GM23248 (cell line): Measurements from ENCODE around the gene APBA2. TPM values are rescaled to one million over a fixed set of nuclear protein-coding genes. Genes with fewer than 3 reads are reported as not detected.

Experiments used
- DNase-seq: peaks from one replicate; pipeline ENCODE4 v3.0.0-alpha.2; 2015
- H2AFZ ChIP-seq: fragments of 200-600 bp; sonication (generic); 2 replicates; pipeline ENCODE4 v1.6.1; 2016; ENCODE audit warnings: antibody characterized with exemption
- H3F3A ChIP-seq: fragments of 200-600 bp; sonication (generic); 2 replicates; pipeline ENCODE4 v1.6.1; 2016; ENCODE audit warnings: mild to moderate bottlenecking, antibody characterized with exemption, mixed run types; ENCODE audit not compliant: insufficient read depth
- H3K27ac ChIP-seq: fragments of 200-600 bp; sonication (generic); 2 replicates; pipeline ENCODE4 v1.5.1; 2016; ENCODE audit warnings: mild to moderate bottlenecking
- H3K27me3 ChIP-seq: fragments of 200-600 bp; sonication (generic); replicated peaks from 2 replicates; pipeline ENCODE4 v1.6.1; 2016; ENCODE audit warnings: mild to moderate bottlenecking; ENCODE audit not compliant: insufficient read depth
- H3K36me3 ChIP-seq: fragments of 200-600 bp; sonication (generic); 2 replicates; pipeline ENCODE4 v1.6.1; 2016; ENCODE audit warnings: low read depth, mild to moderate bottlenecking
- H3K4me1 ChIP-seq: fragments of 200-600 bp; sonication (generic); 2 replicates; pipeline ENCODE4 v1.6.1; 2016; ENCODE audit warnings: mild to moderate bottlenecking; ENCODE audit not compliant: insufficient read depth
- H3K4me2 ChIP-seq: fragments of 200-600 bp; sonication (generic); one replicate; pipeline ENCODE4 v1.6.1; 2016; ENCODE audit warnings: mild to moderate bottlenecking; ENCODE audit not compliant: unreplicated experiment
- H3K4me3 ChIP-seq: fragments of 200-600 bp; sonication (generic); 2 replicates; pipeline ENCODE4 v1.5.1; 2016; ENCODE audit warnings: mild to moderate bottlenecking
- H3K79me2 ChIP-seq: fragments of 200-600 bp; sonication (generic); 2 replicates; pipeline ENCODE4 v1.6.1; 2016; ENCODE audit warnings: mild to moderate bottlenecking; ENCODE audit not compliant: insufficient read depth
- H3K9ac ChIP-seq: fragments of 200-600 bp; sonication (generic); 2 replicates; pipeline ENCODE4 v1.6.1; 2016; ENCODE audit warnings: mild to moderate bottlenecking
- H3K9me2 ChIP-seq: fragments of 200-600 bp; sonication (generic); 2 replicates; pipeline ENCODE4 v1.6.1; 2016; ENCODE audit warnings: mixed run types, mild to moderate bottlenecking, moderate library complexity; ENCODE audit not compliant: insufficient read depth
- H3K9me3 ChIP-seq: fragments of 200-600 bp; sonication (generic); one replicate; pipeline ENCODE4 v1.6.1; 2017; ENCODE audit warnings: low read depth
- H4K20me1 ChIP-seq: fragments of 200-600 bp; sonication (generic); 2 replicates; pipeline ENCODE4 v1.6.0; 2016; ENCODE audit not compliant: insufficient read depth
- EZH2 ChIP-seq: fragments of 200-600 bp; sonication (generic); IDR thresholded peaks from 2 replicates; pipeline ENCODE4 v1.6.1; 2018; ENCODE audit warnings: antibody characterized with exemption, mild to moderate bottlenecking; ENCODE audit not compliant: insufficient read depth, poor library complexity, severe bottlenecking
- EZH2phosphoT487 ChIP-seq: fragments of 200-600 bp; sonication (generic); IDR thresholded peaks from 2 replicates; pipeline ENCODE4 v1.6.1; 2018; ENCODE audit warnings: antibody characterized with exemption, moderate library complexity, mild to moderate bottlenecking, low read depth; ENCODE audit not compliant: insufficient read depth
- WGBS, 2 experiments: methylation state at CpG; one replicate each; pipeline ENCODE4 v1.1.6; 2015 to 2017; ENCODE audit warnings: low lambda C conversion rate in 2 of 2, low coverage in 1 of 2; ENCODE audit errors: missing lambda C conversion rate in 2 of 2; 5-methylcytosine and 5-hydroxymethylcytosine counted together
- in situ Hi-C: fragments of 300-500 bp; cut with MboI; formaldehyde crosslinking; loops from 2 replicates; pipeline ENCODE4 v1.15.0; 2020
- polyA plus RNA-seq: library from polyadenylated mRNA; unstranded; fragments of >200 nt; fragmentation: Nextera tagmentation; extraction: Ambion mirVana; gene quantifications from 2 replicates; pipeline ENCODE4 v1.2.1, GENCODE V29; 2016
- total RNA-seq: library from RNA; depleted of rRNA; stranded (reverse); fragments of >200 nt; shearing (Covaris generic); gene quantifications from 2 replicates; pipeline ENCODE4 v1.2.3, GENCODE V29; 2014

Gene APBA2
- total and polyA plus RNA-seq, 2 experiments from 2014 or later = 0.23 to 0.65 TPM

GRCh38 chr15:28937271-28937670, 51.5 kb downstream of the APBA2 start:
- H3K79me2 ChIP-seq = no peaks in the 10 kb centered on the region
- H3K9ac ChIP-seq = no peak overlapping the region
- no peak overlapping the region for H3K4me3 ChIP-seq
- no peaks in the 10 kb centered on the region for H3K9me3 ChIP-seq
- no peaks in the 10 kb centered on the region for H3K27me3 ChIP-seq
- no peaks in the 10 kb centered on the region for H3K36me3 ChIP-seq
- no peaks in the 10 kb centered on the region for H3K4me1 ChIP-seq
- no peak overlapping the region for H3K27ac ChIP-seq
- no peak for TF ChIP-seq EZH2phosphoT487
- no peak for TF ChIP-seq EZH2
- no peak overlapping the region for H3K4me2 ChIP-seq
- H3K9me2 ChIP-seq = no peaks in the 10 kb centered on the region
- no peak for DNase-seq
- H2AFZ ChIP-seq = no peak overlapping the region
- in situ Hi-C loops = no loop called here
- H3F3A ChIP-seq = no peaks in the 10 kb centered on the region
- no peaks in the 10 kb centered on the region for H4K20me1 ChIP-seq
- WGBS, 2 experiments = 28 to 39% methylated on average over 8 of the region's 8 CpGs

- Histone ChIP-seq H4K20me1 (no peaks in the 10 kb centered on the region), H3K9ac (no peak overlapping the region), H3K27ac (no peak overlapping the region), H3K36me3 (no peaks in the 10 kb centered on the region), H3K9me2 (no peaks in the 10 kb centered on the region), H3F3A (no peaks in the 10 kb centered on the region), H3K4me3 (no peak overlapping the region), H3K79me2 (no peaks in the 10 kb centered on the region), H3K27me3 (no peaks in the 10 kb centered on the region), H3K4me1 (no peaks in the 10 kb centered on the region), H3K9me3 (no peaks in the 10 kb centered on the region), H2AFZ (no peak overlapping the region), H3K4me2 (no peak overlapping the region)
- TF ChIP-seq EZH2 (no peak), EZH2phosphoT487 (no peak)
- DNase-seq = no peak
- in situ Hi-C loops = no loop called here
- 68 to 77% methylated on average over 10 of the region's 10 CpGs for WGBS, 2 experiments
Observed at GRCh38 chr15:28942046-28942445, 56.3 kb downstream of the APBA2 start.

GRCh38 chr15:28942571-28942970, 56.8 kb downstream of the APBA2 start:
- WGBS, 2 experiments = 66 to 77% methylated on average over 13 to 15 of the region's 15 CpGs
- H3K4me1 ChIP-seq = no peaks in the 10 kb centered on the region
- no peak overlapping the region for H3K27ac ChIP-seq
- no peaks in the 10 kb centered on the region for H4K20me1 ChIP-seq
- no peak overlapping the region for H3K4me3 ChIP-seq
- no peaks in the 10 kb centered on the region for H3K36me3 ChIP-seq
- H3K9me2 ChIP-seq = no peaks in the 10 kb centered on the region
- no peak for TF ChIP-seq EZH2phosphoT487
- TF ChIP-seq EZH2 = no peak
- H3K9me3 ChIP-seq = no peaks in the 10 kb centered on the region
- no peak overlapping the region for H3K4me2 ChIP-seq
- DNase-seq = no peak
- no peaks in the 10 kb centered on the region for H3K79me2 ChIP-seq
- no peaks in the 10 kb centered on the region for H3K27me3 ChIP-seq
- H3F3A ChIP-seq = no peaks in the 10 kb centered on the region
- in situ Hi-C loops = no loop called here
- no peak overlapping the region for H3K9ac ChIP-seq
- H2AFZ ChIP-seq = no peak overlapping the region

- in situ Hi-C loops = no loop called here
- 42 to 46% methylated on average over 8 of the region's 8 CpGs for WGBS, 2 experiments
- H3K27ac ChIP-seq = no peak overlapping the region
- H3K4me2 ChIP-seq = no peak overlapping the region
- H3K9ac ChIP-seq = no peak overlapping the region
- H3K4me3 ChIP-seq = no peak overlapping the region
- H3K9me3 ChIP-seq = no peaks in the 10 kb centered on the region
- H3K27me3 ChIP-seq = no peaks in the 10 kb centered on the region
- no peaks in the 10 kb centered on the region for H4K20me1 ChIP-seq
- H3K36me3 ChIP-seq = no peaks in the 10 kb centered on the region
- TF ChIP-seq EZH2 (no peak), EZH2phosphoT487 (no peak)
- H3K4me1 ChIP-seq = no peaks in the 10 kb centered on the region
- H3F3A ChIP-seq = no peaks in the 10 kb centered on the region
- H3K9me2 ChIP-seq = no peaks in the 10 kb centered on the region
- no peak overlapping the region for H2AFZ ChIP-seq
- no peaks in the 10 kb centered on the region for H3K79me2 ChIP-seq
- no peak for DNase-seq
Observed at GRCh38 chr15:28943146-28943545, 57.4 kb downstream of the APBA2 start.
